PC-3 (cell line): ENCODE measurements around the gene DAPP1.

Experiments
- EZH2 ChIP-seq: fragments of 300-600 bp; sonication (generic); IDR thresholded peaks from one replicate; pipeline ENCODE4 v1.6.1; 2017; ENCODE audit warnings: antibody characterized with exemption, mild to moderate bottlenecking, low read length; ENCODE audit not compliant: unreplicated experiment
- EZH2phosphoT487 ChIP-seq: fragments of 300-600 bp; sonication (generic); IDR thresholded peaks from 2 replicates; pipeline ENCODE4 v1.6.1; 2018; ENCODE audit warnings: mild to moderate bottlenecking, antibody characterized with exemption, low read length, borderline replicate concordance
- TF ChIP-seq, protein P1 (sequence below): fragments of 300-600 bp; sonication (generic); conservative IDR thresholded peaks from 2 replicates; pipeline ENCODE4 v1.5.1; 2017; ENCODE audit warnings: antibody characterized with exemption, low read depth, mild to moderate bottlenecking, low read length

DNA sequence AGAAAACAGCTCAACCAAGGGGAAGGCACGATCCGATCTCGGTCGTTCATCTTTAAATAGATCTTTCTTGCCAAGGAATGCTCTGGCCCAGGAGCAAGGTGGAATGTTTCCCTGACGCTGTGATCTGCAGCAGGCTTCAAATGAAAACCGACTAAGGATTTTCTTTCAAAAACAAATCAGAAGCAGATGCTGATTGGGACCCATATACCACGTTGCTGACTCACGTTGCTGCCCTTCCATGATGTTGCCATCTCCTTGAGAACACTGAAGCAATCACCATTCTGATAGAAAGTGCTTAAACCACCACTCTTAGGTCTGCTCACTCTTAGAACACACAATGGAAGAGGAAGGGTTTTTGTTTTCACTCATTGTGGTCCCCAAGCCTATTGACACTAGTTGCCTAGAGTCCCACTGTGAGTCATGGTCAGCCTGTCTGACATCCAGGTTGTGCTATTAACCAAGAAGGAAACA lies 51.5 kb downstream of the DAPP1 start:
- TF ChIP-seq, protein P1, sequence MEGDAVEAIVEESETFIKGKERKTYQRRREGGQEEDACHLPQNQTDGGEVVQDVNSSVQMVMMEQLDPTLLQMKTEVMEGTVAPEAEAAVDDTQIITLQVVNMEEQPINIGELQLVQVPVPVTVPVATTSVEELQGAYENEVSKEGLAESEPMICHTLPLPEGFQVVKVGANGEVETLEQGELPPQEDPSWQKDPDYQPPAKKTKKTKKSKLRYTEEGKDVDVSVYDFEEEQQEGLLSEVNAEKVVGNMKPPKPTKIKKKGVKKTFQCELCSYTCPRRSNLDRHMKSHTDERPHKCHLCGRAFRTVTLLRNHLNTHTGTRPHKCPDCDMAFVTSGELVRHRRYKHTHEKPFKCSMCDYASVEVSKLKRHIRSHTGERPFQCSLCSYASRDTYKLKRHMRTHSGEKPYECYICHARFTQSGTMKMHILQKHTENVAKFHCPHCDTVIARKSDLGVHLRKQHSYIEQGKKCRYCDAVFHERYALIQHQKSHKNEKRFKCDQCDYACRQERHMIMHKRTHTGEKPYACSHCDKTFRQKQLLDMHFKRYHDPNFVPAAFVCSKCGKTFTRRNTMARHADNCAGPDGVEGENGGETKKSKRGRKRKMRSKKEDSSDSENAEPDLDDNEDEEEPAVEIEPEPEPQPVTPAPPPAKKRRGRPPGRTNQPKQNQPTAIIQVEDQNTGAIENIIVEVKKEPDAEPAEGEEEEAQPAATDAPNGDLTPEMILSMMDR, result no peak
- TF ChIP-seq EZH2phosphoT487 (no peak), EZH2 (no peak)
